GM19467 (cell line): ENCODE results near the gene CCDC40.
"Not testable (repeated sequence)": the region's sequence is repeated elsewhere in the genome, so short reads cannot be mapped to it uniquely, and the experiment has no call there.

Source experiments
- ATAC-seq: cut with Tn5 transposase; IDR thresholded peaks from one replicate; pipeline ENCODE4 v1.9.1; 2021; ENCODE audit warnings: mild to moderate bottlenecking, moderate library complexity; ENCODE audit not compliant: unreplicated experiment

The CCDC40 gene

DNA sequence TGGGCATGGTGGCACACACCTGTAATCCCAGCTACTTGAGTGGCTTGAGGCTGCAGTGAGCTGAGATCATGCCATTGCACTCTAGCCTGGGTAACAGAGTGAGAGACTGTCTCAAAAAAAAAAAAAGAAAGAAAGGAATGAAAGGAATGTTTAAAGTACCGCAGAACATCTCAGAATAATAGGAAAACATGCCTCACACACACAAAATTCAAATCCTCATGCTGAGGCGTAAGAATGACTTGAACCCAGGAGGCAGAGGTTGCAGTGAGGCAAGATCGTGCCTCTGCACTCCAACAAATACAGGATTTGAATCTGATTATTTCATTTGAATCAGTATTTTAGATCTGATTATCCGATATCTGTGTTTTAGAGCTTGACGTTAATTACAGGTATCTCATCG, 43.6 kb downstream of the CCDC40 start:
- ATAC-seq = no peak

DNA sequence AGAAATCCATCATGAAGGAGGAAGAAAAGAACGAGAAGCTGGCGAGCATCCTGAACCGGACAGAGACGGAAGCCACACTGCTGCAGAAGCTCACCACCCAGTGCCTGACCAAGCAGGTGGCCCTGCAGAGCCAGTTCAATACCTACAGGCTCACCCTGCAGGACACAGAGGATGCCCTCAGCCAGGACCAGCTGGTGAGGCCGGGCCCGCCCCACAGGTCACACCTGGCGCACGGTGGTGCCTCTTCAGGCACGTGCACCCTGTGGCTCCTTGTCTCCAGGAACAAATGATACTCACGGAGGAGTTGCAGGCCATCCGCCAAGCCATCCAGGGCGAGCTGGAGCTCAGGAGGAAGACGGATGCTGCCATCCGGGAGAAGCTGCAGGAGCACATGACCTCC, 45.2 kb downstream of the CCDC40 start:
- no peak for ATAC-seq

DNA sequence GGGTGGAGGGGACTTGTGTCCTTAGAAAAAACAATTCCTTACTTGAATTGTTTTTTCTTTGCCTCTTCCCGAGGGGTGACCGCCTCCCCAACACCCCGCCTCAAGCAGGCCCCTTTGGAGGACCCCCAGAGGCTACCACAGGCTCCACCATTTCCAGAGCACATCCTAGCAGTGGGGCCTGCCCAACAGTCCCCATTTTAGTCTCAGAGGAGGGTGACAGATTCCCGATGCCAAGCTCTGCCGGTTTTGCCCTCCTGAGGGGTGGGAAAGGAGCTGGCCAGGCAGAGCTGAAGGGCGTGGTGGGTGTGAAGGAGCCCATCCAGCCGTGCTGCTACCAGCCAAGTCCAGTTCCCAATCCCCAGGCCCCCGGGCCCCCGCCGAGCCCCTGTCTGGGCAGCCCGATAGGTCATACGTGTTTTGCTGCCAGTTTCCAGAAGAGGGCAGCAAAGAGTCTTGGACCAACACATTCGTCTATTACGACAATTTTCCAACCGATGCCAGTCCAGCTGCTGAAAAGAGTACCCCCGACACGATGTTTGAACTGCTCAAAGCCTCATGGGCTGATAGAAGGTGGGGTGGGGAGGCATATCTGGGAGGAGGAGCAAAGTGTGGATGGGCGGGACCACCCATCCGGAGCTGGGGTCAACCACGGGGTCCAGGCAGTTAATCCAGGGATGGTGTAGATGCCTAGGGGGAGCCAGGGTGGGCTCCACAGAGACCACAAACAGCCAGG, 46.1 kb downstream of the CCDC40 start:
- ATAC-seq = no peak

DNA sequence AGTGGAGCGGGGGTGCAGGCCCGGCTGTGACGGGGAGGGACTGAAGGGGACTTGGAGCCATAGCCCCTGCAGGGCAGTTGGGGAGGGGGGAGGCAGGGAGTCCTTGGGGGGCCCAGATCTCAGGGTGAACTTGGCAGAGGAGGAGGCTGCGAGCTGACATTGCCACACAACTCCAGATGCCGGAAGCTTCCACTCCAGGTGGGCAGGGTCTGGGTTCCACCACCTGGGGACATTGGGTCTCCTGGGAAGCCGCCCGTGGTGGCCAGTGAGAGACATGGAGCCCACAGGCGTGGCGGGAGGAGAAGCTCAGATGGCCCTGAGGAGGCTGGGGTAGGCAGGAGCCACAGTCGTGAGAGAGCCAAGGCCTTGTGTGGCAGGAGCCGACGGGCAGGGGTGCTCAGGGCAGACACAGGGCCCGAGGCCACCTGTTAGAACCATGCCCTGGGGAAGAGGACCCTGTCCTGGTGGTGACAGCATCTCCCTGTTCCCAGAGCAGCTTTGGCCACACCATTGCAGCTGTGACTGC, 46.8 kb downstream of the CCDC40 start:
- ATAC-seq = no peak

DNA sequence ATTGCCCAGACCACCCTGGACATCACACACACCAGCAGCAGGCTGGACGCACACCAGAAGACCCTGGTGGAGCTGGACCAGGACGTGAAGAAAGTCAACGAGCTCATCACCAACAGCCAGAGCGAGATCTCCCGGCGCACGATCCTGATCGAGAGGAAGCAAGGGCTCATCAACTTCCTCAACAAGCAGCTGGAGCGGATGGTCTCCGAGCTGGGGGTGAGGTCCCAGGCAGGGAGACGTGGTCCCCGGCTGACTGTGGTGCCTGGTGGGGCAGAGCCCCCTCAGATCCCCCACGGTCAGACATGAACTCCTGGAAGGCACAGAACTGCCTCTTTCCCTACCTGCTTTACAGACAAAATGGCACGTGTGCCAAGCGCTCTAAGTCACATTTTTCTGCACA, 48.3 kb downstream of the CCDC40 start:
- ATAC-seq = no peak

DNA sequence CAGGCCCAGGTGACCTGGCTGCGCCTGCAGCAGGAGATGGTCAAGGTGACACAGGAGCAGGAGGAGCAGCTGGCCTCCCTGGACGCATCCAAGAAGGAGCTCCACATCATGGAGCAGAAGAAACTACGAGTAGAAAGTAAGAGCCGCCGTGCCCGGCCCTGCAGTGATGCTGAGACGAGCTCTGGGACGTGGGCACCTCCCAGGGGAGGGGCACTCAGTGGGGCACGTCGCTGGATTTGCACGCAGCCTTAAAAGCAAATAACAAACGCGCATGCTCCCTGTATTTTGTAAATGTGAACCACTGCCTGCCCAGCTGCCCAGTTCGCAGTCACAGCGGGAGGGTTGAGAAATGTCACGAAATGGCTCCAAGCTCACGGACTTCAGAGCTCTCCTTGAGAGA, 49.6 kb downstream of the CCDC40 start:
- ATAC-seq = no peak

DNA sequence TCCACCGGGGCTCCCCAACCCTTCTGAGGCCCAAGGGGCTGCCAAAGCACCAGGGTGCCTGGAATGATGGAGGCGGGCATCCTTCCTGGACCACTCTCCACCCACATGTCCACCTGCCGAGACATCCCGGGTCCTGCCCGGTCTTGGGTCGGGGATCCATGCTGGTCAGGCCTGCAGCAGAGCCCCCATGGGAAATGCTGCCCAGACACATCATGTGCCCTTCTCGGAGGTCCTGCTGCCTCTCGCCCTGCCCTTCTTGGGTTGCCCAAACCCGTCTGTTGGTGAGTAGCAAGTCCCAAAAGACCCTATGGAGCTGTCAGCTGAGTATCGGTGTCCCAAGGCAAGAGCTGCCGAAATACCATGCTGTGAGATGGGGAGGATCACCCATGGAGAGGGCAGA, 50.2 kb downstream of the CCDC40 start:
- no peak for ATAC-seq

DNA sequence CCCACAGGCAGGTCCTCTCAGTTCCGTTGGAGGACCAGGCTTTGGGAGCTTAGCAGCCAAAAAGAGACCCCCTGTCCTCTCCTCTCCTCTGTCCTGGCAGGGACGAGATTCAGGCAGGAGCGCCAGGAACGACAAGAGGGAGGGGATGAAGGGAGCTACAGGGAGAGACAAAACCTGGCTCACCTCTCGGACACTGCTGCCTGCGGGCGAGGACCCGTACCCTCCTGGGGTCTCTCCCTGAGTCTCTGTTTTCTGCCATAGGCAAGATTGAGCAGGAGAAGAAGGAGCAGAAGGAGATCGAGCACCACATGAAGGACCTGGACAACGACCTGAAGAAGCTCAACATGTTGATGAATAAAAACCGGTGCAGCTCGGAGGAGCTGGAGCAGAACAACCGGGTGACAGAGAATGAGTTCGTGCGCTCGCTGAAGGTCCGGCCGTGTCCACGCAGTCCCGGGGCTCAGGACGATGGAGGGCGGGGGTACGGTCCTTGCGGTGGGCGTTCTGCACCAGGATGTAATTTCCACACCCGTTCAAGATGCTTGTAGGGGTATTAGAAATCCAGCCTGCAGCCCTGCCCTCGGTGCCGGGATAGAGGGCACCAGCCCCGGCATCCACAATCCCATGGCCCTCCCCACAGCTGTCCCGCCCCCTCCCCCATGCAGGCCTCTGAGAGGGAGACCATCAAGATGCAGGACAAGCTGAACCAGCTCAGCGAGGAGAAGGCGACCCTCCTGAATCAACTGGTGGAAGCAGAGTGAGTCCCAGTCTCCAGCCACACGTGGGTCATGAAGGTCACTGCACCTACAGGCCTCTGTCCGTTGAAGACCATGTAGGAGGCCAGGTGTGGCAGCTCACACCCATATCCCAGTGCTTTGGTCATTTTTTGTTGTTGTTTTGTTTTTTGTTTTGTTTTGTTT, 51.2 kb downstream of the CCDC40 start:
- no peak for ATAC-seq

DNA sequence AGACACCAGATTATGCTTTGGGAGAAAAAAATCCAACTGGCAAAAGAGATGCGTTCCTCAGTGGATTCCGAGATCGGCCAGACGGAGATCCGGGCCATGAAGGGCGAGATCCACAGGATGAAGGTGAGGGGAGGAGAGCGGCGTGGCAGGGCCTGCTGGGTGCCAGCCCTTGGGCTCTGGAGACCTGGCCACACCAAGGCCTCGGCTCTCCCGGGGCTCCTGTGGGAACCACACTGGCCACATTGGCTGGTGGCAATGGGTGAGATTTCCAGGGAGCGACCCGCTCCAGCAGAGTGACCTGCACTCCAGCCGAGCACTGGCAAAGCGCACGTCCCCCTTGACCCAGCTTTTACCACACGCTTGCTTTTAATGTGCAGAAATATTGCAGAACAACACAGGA, 53.3 kb downstream of the CCDC40 start:
- ATAC-seq = no peak

DNA sequence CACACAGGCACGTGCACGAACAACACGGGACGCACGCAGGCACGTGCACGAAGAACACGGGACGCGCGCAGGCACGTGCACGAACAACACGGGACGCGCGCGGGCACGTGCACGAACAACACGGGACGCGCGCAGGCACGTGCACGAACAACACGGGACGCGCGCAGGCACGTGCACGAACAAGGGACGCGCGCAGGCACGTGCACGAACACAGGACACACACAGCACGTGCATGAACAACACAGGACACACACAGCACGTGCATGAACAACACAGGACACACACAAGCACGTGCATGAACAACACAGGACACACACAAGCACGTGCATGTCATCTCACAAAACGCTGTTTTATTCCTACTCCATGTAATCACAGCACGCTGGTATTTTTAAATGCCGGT, 53.7 kb downstream of the CCDC40 start:
- not testable (repeated sequence) for ATAC-seq

DNA sequence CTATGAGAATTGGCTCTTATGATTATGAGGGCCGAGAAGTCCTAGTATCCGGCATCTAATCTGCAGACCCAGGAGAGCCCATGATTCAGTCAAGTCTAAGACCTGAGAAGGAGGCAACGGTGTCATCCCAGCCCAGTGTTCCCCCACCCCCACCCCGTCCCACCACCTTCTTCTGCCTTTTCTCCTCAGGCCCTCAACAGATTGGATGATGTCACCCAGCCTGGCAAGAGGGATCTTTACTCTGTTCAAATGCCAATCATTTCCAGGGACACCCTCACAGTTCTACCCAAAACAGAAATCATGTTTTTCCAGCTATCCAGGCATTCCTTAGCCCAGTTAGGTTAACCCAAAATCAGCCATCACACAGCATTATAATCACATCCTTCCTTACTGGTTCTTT, 54.9 kb downstream of the CCDC40 start:
- no peak for ATAC-seq

DNA sequence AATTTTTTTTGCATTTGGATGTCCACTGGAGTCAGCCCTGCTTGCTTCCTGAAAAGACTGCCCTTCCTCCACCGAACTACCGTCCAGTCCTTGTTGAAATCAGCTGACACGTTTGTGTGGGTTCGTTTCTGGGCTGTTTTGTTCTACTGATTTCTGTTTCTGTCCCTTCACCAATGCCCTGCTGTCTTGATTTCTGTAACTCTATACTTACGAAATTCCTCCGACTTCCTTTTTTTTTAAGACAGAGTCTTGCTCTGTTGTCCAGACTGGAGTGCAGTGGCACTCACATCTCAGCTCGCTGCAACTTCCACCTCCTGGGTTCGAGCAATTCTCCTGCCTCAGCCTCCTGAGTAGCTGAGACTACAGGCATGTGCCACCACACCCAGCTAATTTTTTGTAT, 56.5 kb downstream of the CCDC40 start:
- ATAC-seq = no peak

DNA sequence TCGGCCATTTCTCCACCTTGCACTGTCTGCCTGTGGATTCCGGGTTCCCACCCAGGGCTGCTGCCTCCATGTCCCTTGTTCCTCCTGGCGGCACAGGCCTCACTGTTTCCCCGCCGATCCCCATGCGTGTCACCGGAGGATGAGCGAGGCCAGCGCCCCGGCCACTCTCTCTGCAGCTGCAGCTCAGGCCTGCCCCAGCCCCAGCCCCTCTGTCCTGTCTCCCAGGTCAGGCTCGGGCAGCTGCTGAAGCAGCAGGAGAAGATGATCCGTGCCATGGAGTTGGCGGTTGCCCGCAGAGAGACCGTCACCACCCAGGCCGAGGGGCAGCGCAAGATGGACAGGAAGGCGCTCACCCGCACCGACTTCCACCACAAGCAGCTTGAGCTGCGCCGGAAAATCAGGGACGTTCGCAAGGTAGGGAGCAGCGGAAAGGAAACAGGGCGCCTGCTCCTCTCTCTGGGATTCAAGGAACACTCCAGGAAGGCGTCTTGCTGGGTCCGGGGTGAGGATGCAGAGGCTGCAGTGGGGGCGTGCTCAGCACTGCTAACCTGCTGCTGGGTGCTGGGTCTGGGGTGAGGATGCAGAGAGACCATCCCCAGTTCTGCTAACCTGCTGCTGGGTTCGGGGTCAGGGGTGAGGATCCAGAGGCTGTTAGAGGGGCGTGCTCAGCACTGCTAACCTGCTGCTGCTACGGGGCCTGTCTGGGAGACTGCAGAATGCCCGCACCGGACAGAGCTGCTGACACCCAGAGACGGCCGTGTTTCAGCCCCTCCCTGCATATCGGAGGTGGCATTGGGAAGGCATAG, 58.8 kb downstream of the CCDC40 start:
- no peak for ATAC-seq

DNA sequence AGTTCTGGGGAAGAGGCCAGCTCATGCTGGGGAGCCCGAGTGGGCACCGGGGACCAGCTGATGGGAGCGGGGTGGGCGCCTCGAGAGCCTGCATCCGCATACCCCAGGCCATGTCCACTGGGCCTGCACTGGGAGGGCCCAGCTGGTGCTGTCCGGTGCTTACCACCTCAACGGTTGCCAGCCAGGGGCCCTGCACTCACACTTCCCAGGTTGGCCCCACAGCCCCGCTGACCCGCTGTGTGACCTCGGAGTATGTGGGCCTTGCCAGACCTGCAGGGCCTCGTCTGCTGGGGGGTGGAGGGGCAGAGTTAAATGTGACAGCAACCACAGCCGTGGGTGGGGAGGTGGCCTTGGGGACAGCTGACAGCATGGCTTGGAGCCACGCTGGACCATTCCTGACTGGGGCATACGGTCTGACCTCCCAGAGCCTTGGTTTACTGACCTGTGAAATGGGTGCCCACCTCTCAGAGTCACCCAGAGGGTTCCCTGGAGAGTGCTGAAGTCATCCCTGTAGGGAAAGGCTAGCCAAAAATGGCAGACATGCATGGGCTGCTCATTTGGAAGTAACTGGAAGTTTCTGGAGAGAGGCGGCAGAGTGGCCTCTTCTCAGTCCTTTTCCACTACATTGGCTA, 59.5 kb downstream of the CCDC40 start:
- no peak for ATAC-seq

DNA sequence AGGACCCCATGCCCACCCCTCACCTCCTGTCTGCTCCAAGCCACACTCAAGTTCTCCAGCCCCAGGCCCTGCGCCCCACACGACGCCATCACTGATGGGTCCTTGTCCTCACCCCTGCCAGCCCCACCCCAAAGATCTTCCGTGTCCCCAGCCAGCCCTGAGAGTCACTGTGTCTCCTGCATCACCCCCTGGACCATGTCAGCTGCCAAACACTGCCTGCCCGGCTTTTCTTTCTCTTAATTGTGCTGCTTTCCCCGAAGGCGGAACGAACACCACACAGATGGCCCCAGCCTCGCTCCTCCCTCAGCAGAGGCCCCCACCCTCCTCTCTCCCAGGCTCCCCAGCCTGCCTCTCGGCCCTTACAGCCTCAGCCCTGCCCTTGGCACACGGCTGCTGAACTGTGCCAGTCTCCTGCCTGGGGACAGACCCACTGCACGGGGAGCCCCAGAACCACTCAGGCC, 60.1 kb downstream of the CCDC40 start:
- no peak for ATAC-seq

DNA sequence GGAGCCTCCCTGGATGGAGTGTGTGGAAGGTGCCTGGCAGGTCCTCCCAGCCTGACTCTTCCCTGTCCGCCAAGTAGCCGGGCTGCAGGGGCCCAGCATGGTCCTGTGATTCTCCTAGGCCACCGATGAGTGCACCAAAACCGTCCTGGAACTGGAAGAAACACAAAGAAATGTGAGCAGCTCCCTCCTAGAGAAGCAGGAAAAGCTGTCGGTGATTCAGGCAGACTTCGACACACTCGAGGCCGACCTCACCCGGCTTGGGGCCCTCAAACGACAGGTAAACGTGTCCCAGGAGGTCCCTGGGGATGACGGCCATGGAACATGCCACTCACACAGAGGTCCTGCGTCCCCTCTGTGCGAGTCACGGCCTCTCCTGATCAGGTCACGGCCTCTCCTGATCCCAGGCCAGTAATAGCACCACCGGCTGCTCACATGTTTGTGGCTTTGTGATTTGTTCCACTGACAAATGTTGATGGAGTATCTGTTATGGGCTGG, 60.7 kb downstream of the CCDC40 start:
- ATAC-seq = no peak

DNA sequence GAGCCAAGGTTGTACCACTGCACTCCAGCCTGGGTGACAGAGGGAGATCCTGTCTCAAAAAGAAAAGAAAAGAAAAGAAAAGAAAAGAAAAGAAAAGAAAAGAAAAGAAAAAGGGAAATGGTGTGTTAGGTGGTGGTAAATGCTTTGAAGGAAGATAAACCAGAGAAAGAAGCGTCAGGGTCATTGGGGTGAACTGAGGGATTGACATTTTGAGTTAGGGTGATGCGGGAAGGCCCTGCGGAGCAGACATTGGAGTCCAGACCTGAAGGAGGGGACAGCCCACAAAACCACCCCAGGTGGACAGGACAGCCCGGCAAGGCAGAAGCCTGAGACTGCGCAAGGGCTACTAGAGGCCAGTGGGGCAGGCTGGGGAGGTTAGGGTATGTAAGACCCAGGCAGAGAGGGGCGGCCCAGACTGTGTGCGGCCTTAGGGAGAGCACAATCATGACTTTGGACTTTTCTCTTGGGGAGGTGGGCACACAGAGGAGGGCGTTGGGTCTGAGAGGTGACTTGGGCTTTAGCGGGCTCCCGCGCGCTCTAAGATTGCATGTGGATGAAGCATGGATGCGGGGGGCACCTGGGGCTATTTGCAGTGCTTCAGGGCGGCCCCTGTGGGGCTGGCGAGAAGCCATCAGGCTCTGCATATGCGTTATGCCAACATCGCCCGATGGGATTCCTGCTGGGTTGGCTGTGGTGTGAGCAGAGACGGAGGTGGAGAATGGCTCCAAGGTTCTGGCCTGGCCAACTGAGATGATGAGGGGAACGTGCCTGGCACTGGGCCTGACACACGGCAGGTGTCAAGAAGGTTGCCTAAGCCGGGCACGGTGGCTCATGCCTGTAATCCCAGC, 61.6 kb downstream of the CCDC40 start:
- ATAC-seq = no peak

DNA sequence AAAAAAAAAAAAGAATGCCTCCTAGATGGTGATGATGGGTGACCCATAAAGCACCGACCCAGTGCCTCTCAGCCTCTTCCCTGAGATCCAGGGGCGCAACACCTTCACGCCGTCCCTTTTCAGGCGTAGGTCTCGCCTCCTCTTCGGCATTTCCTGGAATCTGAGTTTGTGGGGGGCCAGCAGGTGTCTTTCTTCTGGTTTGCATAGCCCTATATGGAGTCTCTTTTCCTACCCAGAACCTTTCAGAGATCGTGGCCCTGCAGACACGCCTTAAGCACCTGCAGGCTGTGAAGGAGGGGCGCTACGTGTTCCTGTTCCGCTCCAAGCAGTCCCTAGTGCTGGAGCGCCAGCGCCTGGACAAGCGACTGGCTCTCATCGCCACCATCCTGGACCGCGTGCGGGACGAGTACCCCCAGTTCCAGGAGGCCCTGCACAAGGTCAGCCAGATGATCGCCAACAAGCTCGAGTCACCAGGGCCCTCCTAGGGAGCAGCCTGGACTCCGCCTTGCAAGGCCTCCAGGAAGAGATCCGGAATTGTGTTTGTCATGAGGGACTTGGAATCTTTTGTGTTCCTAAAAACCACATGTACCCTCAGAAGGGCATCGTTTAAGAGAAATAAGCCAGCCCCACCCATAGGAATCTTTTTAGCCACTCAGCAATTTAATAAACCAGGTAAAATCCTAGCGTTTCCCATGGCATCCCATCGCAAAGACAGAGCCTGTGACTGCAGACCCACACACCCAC, 63.0 kb downstream of the CCDC40 start:
- no peak for ATAC-seq

DNA sequence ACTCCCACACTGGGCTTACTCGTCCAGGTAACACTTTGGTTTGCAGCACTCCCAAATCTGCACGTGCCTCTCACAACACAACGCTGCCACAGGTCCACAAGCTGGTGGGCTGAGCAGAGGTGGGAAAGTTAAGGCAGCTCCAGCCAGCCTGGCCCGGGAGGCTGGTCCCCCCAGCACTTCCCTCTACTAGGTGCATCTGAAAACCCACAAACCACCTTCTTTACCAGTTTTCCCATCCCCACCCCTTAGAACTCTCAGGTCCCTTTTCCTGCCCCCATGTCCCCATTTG, 63.5 kb downstream of the CCDC40 start:
- ATAC-seq = no peak
